Prostate gland (tissue), 2 donors: ENCODE data around the gene TSEN54. TPM values are rescaled to one million over a fixed set of nuclear protein-coding genes. Genes with fewer than 3 reads are reported as not detected.
A peak's percentile ranks its signal among the peaks of the same experiment; 100 is the strongest.

Source experiments
- DNase-seq: peaks from one replicate; pipeline ENCODE4 v3.0.0-alpha.2; 2019; ENCODE audit warnings: low spot score
- H3K27ac ChIP-seq, 2 donors: fragments of 200-600 bp; sonication (generic); 2 replicates each; pipeline ENCODE4 v1.5.1; 2017 to 2019
- H3K27me3 ChIP-seq: fragments of 200-600 bp; sonication (generic); replicated peaks from 2 replicates; pipeline ENCODE4 v1.5.1; 2019; ENCODE audit not compliant: insufficient read depth
- H3K36me3 ChIP-seq, 2 donors: fragments of 200-600 bp; sonication (generic); 1 replicate in 1 of 2; 2 replicates in 1 of 2; pipeline versions ENCODE4 v1.5.1 to v1.8.1; 2017 to 2019
- H3K4me1 ChIP-seq: fragments of 200-600 bp; sonication (generic); replicated peaks from 2 replicates; pipeline ENCODE4 v1.5.1; 2019
- H3K4me3 ChIP-seq, 2 donors: fragments of 200-600 bp; sonication (generic); 2 replicates each; pipeline ENCODE4 v1.5.1; 2017 to 2019
- H3K9me3 ChIP-seq: fragments of 200-600 bp; sonication (generic); 2 replicates; pipeline ENCODE4 v1.5.1; 2017
- CTCF ChIP-seq, 4 experiments: fragments of 200-600 bp in 2 of 4; fragments of 450-650 bp in 2 of 4; sonication (generic) in 2 of 4; IDR thresholded peaks; 1 replicate in 3 of 4; 2 replicates in 1 of 4; pipeline ENCODE4 v1.5.1; 2016 to 2019; ENCODE audit warnings: antibody characterized with exemption in 4 of 4, mild to moderate bottlenecking in 2 of 4, moderate library complexity in 2 of 4
- POLR2A ChIP-seq: fragments of 450-650 bp; IDR thresholded peaks from one replicate; pipeline ENCODE4 v1.6.1; 2016; ENCODE audit warnings: antibody characterized with exemption, mild to moderate bottlenecking
- POLR2AphosphoS5 ChIP-seq: sonication (generic); formaldehyde crosslinking; IDR thresholded peaks from one replicate; pipeline ENCODE4 v1.6.1; 2017; ENCODE audit warnings: antibody characterized with exemption
- WGBS: methylation state at CpG from one replicate; pipeline ENCODE4 v1.1.5; 2018; 5-methylcytosine and 5-hydroxymethylcytosine counted together
- intact Hi-C: fragments of 100-400 bp; cut with DNase I; formaldehyde crosslinking; loops from one replicate; pipeline ENCODE4 v1.14.2; 2022
- total RNA-seq, 2 donors: library from RNA; depleted of rRNA; stranded (reverse); fragments of >200 nt; gene quantifications; one replicate each; pipeline ENCODE4 v1.1.0, GENCODE V29; 2016

Gene TSEN54
- total RNA-seq, 2 donors from 2014 or later = 45.9 to 56.2 TPM

- intact Hi-C loops = no loop called here
- peaks cover 0 to 13% of the 10 kb centered on the region in 2 donors for H3K36me3 ChIP-seq
- TF ChIP-seq CTCF (IDR thresholded peaks at IDR 0.05) (no peak), POLR2AphosphoS5 (no peak), POLR2A (no peak)
- no peak overlapping the region for H3K4me3 ChIP-seq
- no peaks in the 10 kb centered on the region for H3K27me3 ChIP-seq
- no peak for DNase-seq
- 77% methylated on average over 13 of the region's 13 CpGs for WGBS
- H3K27ac ChIP-seq = no peak overlapping the region
- no peaks in the 10 kb centered on the region for H3K4me1 ChIP-seq
- H3K9me3 ChIP-seq = no peaks in the 10 kb centered on the region
Observed at GRCh38 chr17:75503976-75504346, 12.4 kb upstream of the TSEN54 start.

GRCh38 chr17:75504347-75505151 is 11.8 kb upstream of the TSEN54 start:
- DNase-seq = no peak
- peaks cover 0 to 13% of the 10 kb centered on the region in 2 donors for H3K36me3 ChIP-seq
- 77% methylated on average over 27 of the region's 32 CpGs for WGBS
- H3K27me3 ChIP-seq = no peaks in the 10 kb centered on the region
- H3K4me3 ChIP-seq = no peak overlapping the region
- no peak overlapping the region for H3K27ac ChIP-seq
- no peaks in the 10 kb centered on the region for H3K9me3 ChIP-seq
- TF ChIP-seq POLR2A (no peak), POLR2AphosphoS5 (no peak), CTCF (IDR thresholded peaks at IDR 0.05) (peak in 3 of 4 experiments; percentile 38 to 72 (median 53))
- H3K4me1 ChIP-seq = no peaks in the 10 kb centered on the region
- intact Hi-C loops = no loop called here

- H3K4me3 ChIP-seq = no peak overlapping the region
- 74% methylated on average over 4 of the region's 4 CpGs for WGBS
Observed at GRCh38 chr17:75505152-75505409, 11.2 kb upstream of the TSEN54 start.

GRCh38 chr17:75505640-75506039 is 10.7 kb upstream of the TSEN54 start:
- H3K4me1 ChIP-seq = no peaks in the 10 kb centered on the region
- no peaks in the 10 kb centered on the region for H3K9me3 ChIP-seq
- no peak for DNase-seq
- H3K36me3 ChIP-seq = peaks cover 0 to 13% of the 10 kb centered on the region in 2 donors
- intact Hi-C loops = no loop called here
- WGBS = 89% methylated on average over 15 of the region's 15 CpGs
- H3K27ac ChIP-seq = no peak overlapping the region
- H3K4me3 ChIP-seq = no peak overlapping the region
- TF ChIP-seq POLR2A (no peak), CTCF (IDR thresholded peaks at IDR 0.05) (no peak), POLR2AphosphoS5 (no peak)
- no peaks in the 10 kb centered on the region for H3K27me3 ChIP-seq

More at GRCh38 chr17:75505152-75505409, 11.2 kb upstream of the TSEN54 start:
- no peaks in the 10 kb centered on the region for H3K9me3 ChIP-seq
- intact Hi-C loops = no loop called here
- no peak overlapping the region for H3K27ac ChIP-seq
- H3K36me3 ChIP-seq = peaks cover 0 to 13% of the 10 kb centered on the region in 2 donors
- H3K4me1 ChIP-seq = no peaks in the 10 kb centered on the region
- H3K27me3 ChIP-seq = no peaks in the 10 kb centered on the region
- TF ChIP-seq POLR2AphosphoS5 = no peak
- DNase-seq = no peak

GRCh38 chr17:75506134-75506533 is 10.2 kb upstream of the TSEN54 start:
- peaks cover 0 to 13% of the 10 kb centered on the region in 2 donors for H3K36me3 ChIP-seq
- no peaks in the 10 kb centered on the region for H3K4me1 ChIP-seq
- no peak for DNase-seq
- TF ChIP-seq CTCF (IDR thresholded peaks at IDR 0.05) (no peak), POLR2A (no peak), POLR2AphosphoS5 (no peak)
- no peaks in the 10 kb centered on the region for H3K9me3 ChIP-seq
- WGBS = 93% methylated on average over 21 of the region's 21 CpGs
- H3K27ac ChIP-seq = no peak overlapping the region
- H3K4me3 ChIP-seq = no peak overlapping the region
- no peaks in the 10 kb centered on the region for H3K27me3 ChIP-seq
- intact Hi-C loops = no loop called here
